ENCODE data around the gene TCF12. TPM values are rescaled to one million over a fixed set of nuclear protein-coding genes. Genes with fewer than 3 reads are reported as not detected.
A peak's percentile ranks its signal among the peaks of the same experiment; 100 is the strongest.

The TCF12 gene
- total and polyA plus RNA-seq, 2 of the 8 experiments (the other 6 are each of a cell fraction or from before 2014, with no cell fraction given), result 85.8 to 101 TPM

DNA sequence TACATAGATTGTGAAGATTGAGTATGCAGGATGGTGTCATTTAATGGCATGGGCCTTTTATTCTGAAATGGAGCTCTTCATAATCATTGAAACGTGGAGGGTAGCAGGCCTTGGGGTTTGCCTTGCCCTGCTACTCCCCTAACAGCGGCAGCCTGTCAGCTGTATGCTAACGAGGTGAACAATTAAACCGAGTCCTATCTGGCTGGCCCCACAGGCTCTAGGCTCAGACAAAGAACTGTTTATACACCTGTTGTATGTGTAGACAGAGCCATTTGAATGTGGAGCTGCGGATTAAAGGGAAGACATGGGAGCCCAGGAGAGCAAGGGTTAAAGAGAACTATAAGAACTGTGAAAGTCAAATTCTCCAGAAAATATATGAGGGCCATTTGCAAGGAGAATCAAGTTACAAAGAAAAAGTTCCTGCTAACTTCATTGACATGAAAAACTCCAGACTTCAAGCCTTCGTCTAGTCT, 341.2 kb downstream of the TCF12 start:
- no peak overlapping the region for H4K8ac ChIP-seq (ENCODE audit: extremely low read depth, insufficient read depth, low read length)
- FAIRE-seq (peak; percentile 96), DNase-seq (ENCODE audit: low read depth in 1 of 2, low spot score in 2 of 2) (peak; percentile 38 to 61)
- H4K91ac ChIP-seq (replicated peaks; ENCODE audit: insufficient read length, low read length), result no peak overlapping the region
- no peak overlapping the region for H2BK5ac ChIP-seq (ENCODE audit: low read depth, low read length)
- H3K23me2 ChIP-seq (ENCODE audit: low read depth, low read length), result no peaks in the 10 kb centered on the region
- peaks cover 0 to 21% (median 10%) of the 10 kb centered on the region in 4 experiments; a peak in 4 of 8 replicates for H3K36me3 ChIP-seq (ENCODE audit: control insufficient read depth in 2 of 4, insufficient read depth in 4 of 4, low read length in 3 of 4)
- no peak overlapping the region for H2AFZ ChIP-seq (ENCODE audit: low read length)
- no peak overlapping the region for H3K14ac ChIP-seq (ENCODE audit: insufficient read length)
- H3K9me3 ChIP-seq (ENCODE audit: insufficient read depth in 2 of 2, low read depth in 1 of 2, low read length in 1 of 2), result no peaks in the 10 kb centered on the region
- H4K5ac ChIP-seq (ENCODE audit: insufficient read length, low read depth, low read length), result no peak overlapping the region
- H3K18ac ChIP-seq (ENCODE audit: extremely low read depth, low read length), result no peak overlapping the region
- H3K23ac ChIP-seq (ENCODE audit: insufficient read length), result no peak overlapping the region
- no peaks in the 10 kb centered on the region for H3K79me2 ChIP-seq (ENCODE audit: control insufficient read depth in 1 of 2, insufficient read depth in 2 of 2, low read length in 2 of 2)
- H3K56ac ChIP-seq (replicated peaks; ENCODE audit: insufficient read length, low read depth, low read length), result no peak overlapping the region
- H3K27ac ChIP-seq (ENCODE audit: low read depth, low read length), result no peak overlapping the region
- H3K4ac ChIP-seq (replicated peaks; ENCODE audit: insufficient read length, low read depth, low read length), result no peak overlapping the region
- H3K9ac ChIP-seq (replicated peaks in 1 of 4; ENCODE audit: extremely low read depth in 1 of 4, low read depth in 3 of 4, low read length in 3 of 4), result no peak overlapping the region
- no peak overlapping the region for H2BK12ac ChIP-seq (ENCODE audit: low read depth, low read length)
- no peaks in the 10 kb centered on the region for H3K27me3 ChIP-seq (replicated peaks in 1 of 4; ENCODE audit: control insufficient read depth in 3 of 4, extremely low read depth in 1 of 4, insufficient read depth in 3 of 4, low read length in 3 of 4)
- H3K4me1 ChIP-seq (replicated peaks in 1 of 4; ENCODE audit: control insufficient read depth in 3 of 4, insufficient read depth in 4 of 4, low read length in 3 of 4), result peaks cover 0 to 2% (median 0%) of the 10 kb centered on the region in 4 experiments; a peak in 1 of 7 replicates
- no peak overlapping the region for H2AK5ac ChIP-seq (ENCODE audit: low read depth, low read length)
- no peak overlapping the region for H2BK120ac ChIP-seq (replicated peaks; ENCODE audit: low read depth, low read length)
- H3K4me2 ChIP-seq (ENCODE audit: insufficient read depth in 1 of 2, low read depth in 2 of 2, low read length in 2 of 2), result peak overlapping the region; percentile 23 to 56; a peak in 3 of 4 replicates
- peak overlapping the region in 1 of 4 experiments; percentile 27; a peak in 2 of 8 replicates for H3K4me3 ChIP-seq (ENCODE audit: extremely low read depth in 1 of 4, insufficient read depth in 2 of 4, low read depth in 3 of 4, low read length in 4 of 4)
- H4K20me1 ChIP-seq (replicated peaks in 1 of 2; ENCODE audit: control insufficient read depth in 1 of 2, insufficient read depth in 2 of 2, low read length in 2 of 2), result no peaks in the 10 kb centered on the region
- no peak overlapping the region for H2BK20ac ChIP-seq (ENCODE audit: low read length)
- H3K79me1 ChIP-seq (ENCODE audit: low read depth, low read length), result no peaks in the 10 kb centered on the region
- ChIA-PET CTCF (ENCODE audit: partially characterized antibody) (interaction anchor here (0.7 to 1.5 kb wide), 5 partner anchors 11 to 121 kb away, joined by 3 to 5 read pairs (median 4); no protein-coding TSS in a partner anchor), POLR2A (ENCODE audit: partially characterized antibody) (interaction anchor here (0.7 to 1.0 kb wide), 4 partner anchors 18 to 113 kb away, joined by 3 to 4 read pairs (median 3); no protein-coding TSS in a partner anchor)
- no peak overlapping the region for H2BK15ac ChIP-seq (ENCODE audit: low read length)
- WGBS, 2 experiments (ENCODE audit: extremely low coverage in 1 of 2, insufficient coverage in 1 of 2, insufficient read length in 1 of 2, insufficient replicate concordance in 2 of 2, low coverage in 1 of 2, low lambda C conversion rate in 2 of 2, missing lambda C conversion rate in 1 of 2), result 5% methylated on average over 6 of the region's 6 CpGs; no CpG with 5 or more reads in 1 of the 2 experiments
- TF ChIP-seq MAFK (IDR thresholded peaks at IDR 0.05; ENCODE audit: low read depth, low read length) (no peak), ZNF274 (IDR thresholded peaks at IDR 0.05; ENCODE audit: borderline replicate concordance, extremely low read depth, low read length) (no peak), CHD1 (IDR thresholded peaks at IDR 0.05; ENCODE audit: low read depth, low read length) (no peak), BACH1 (IDR thresholded peaks at IDR 0.05; ENCODE audit: low read length) (no peak), SP2 (IDR thresholded peaks at IDR 0.05; ENCODE audit: low read length) (no peak), KDM5A (IDR thresholded peaks at IDR 0.05; ENCODE audit: low read length) (no peak), SIN3A (conservative IDR thresholded peaks at IDR 0.05 in 1 of 2, IDR thresholded peaks at IDR 0.05 in 1 of 2; ENCODE audit: low read depth in 1 of 2, low read length in 2 of 2) (peak; percentile 60 to 89; a peak in 2 of 4 replicates), NRF1 (IDR thresholded peaks at IDR 0.05; ENCODE audit: low read depth, low read length) (no peak)
- TF ChIP-seq, protein P1, sequence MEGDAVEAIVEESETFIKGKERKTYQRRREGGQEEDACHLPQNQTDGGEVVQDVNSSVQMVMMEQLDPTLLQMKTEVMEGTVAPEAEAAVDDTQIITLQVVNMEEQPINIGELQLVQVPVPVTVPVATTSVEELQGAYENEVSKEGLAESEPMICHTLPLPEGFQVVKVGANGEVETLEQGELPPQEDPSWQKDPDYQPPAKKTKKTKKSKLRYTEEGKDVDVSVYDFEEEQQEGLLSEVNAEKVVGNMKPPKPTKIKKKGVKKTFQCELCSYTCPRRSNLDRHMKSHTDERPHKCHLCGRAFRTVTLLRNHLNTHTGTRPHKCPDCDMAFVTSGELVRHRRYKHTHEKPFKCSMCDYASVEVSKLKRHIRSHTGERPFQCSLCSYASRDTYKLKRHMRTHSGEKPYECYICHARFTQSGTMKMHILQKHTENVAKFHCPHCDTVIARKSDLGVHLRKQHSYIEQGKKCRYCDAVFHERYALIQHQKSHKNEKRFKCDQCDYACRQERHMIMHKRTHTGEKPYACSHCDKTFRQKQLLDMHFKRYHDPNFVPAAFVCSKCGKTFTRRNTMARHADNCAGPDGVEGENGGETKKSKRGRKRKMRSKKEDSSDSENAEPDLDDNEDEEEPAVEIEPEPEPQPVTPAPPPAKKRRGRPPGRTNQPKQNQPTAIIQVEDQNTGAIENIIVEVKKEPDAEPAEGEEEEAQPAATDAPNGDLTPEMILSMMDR (IDR thresholded peaks at IDR 0.05; ENCODE audit: control extremely low read depth in 1 of 3, insufficient read depth in 1 of 3, low read depth in 1 of 3, low read length in 3 of 3), result no peak
- TF ChIP-seq, protein P2, sequence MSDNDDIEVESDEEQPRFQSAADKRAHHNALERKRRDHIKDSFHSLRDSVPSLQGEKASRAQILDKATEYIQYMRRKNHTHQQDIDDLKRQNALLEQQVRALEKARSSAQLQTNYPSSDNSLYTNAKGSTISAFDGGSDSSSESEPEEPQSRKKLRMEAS (IDR thresholded peaks at IDR 0.05), result peak; percentile 46; the same call in 1 of the 2 replicates
